ENCODE data around the gene GMDS.

The GMDS gene

DNA sequence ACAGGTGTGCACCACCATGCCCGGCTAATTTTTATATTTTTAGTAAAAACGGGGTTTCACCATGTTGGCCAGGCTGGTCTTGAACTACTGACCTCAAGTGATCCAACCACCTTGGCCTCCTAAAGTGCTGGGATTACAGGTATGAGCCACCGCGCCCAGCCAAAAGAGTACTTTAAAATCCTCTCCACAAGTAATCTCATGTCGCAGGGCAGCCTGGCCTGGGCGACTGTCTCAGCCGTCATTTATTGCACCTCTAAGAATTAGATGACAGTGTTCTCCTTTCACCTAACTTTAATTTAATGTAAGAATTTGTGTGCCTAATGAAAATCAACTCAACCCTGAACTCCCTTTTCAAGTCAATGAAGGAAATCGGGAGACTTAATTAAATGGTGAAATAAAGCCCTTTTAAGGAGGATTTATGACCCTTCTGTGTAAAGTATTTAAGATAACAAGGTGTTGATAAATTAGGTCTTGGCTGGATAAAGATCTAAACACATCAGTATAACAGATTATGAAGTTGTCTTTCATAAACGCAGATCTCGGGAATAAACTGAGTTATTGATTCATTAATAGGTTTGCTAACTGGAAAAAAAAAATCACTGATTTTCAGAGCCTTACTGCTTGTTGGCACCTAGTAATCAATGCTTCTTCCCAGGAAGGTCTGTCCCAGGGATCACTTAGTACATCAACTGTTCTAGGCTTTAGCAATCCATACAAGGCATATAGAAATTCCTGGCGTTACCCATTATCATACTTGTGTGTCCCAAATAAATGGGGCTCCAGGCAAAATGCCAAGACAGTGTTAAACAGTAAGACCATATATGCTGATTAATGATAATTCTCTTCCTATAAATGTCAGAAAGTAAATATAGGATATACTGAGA, 209.3 kb downstream of the GMDS start:
- DNase-seq (ENCODE audit: low spot score) = no peak

DNA sequence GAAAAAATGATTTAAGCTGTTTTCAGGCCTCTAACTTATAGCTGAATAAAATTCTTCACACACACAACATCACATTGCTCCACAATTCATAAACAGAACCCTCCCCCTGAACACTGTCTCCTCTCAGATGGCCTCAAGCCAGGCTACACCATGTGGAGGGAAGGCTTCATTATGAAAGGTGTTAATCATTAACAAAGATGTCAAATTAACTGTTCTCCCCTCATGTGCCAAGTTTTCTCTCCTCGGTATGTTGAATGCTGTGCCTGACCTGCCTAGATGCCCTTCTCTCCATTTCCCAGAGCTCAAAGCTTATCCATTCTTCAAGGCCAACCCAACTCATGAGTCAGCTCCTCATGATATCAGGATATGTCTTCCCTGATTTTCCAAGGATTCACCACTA, 210.4 kb downstream of the GMDS start:
- DNase-seq (ENCODE audit: low spot score) = no peak

DNA sequence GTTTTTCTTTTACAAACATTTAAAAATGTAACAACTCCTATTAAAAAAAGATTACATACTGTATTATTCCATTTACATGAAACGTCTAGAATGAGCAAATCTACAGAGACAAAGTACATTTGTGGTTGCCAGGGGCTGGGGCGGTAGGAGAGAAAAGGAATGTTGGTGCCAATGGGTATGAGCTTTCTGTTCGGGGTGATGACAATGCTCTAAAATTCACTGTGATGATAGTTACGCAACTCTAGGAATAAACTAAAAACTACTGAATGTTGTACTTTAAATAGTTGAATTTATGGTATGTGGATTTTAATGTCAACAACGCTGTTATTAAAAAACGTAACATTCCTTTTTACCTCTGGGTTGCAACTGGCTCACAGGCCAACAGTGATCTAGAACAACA, 211.1 kb downstream of the GMDS start:
- no peak for DNase-seq (ENCODE audit: low spot score)

DNA sequence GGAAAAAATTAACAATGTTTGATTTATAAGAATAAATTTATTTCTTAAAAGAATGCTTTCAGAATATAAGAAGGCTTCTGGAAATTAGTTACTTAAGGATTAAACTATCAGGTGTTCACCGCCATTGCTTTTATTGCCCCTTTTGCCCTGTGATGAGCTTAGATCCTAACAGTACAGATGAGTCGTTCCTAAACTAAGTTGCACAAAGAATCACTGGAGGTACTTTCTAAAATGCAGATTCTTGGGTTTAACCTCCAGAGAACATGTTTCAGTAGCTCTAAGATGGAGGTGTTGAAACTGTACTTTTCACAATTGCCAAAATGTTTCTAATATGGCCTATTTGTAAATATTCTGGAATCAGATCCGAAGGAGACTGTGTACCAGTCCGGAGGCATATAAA, 211.9 kb downstream of the GMDS start:
- DNase-seq (ENCODE audit: low spot score) = no peak

DNA sequence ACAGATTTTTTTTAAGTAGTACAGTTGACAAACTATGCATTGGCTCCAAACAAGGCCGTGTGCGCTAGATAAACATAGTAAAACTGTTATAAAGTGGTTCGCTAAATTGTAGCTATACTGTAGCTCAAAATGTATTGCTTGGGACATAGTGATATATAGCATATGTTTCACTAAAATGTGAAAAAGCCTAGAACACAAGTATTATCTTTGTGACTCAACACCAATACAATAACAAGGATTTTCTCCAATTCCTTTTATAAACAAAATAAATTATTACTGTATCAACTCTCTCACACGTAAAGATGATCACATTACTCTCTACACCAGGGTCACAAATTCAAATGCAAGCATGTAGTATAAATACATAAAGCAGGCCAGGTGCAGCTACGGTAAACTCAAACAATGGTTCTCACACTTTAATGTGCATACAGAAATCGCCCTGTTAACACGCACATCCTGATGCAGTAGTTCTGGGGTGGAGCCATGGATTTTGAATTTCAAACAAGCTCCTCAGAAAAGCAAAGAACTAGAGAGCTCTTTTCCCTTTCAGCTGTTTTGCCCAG, 214.6 kb downstream of the GMDS start:
- no peak for DNase-seq (ENCODE audit: low spot score)

DNA sequence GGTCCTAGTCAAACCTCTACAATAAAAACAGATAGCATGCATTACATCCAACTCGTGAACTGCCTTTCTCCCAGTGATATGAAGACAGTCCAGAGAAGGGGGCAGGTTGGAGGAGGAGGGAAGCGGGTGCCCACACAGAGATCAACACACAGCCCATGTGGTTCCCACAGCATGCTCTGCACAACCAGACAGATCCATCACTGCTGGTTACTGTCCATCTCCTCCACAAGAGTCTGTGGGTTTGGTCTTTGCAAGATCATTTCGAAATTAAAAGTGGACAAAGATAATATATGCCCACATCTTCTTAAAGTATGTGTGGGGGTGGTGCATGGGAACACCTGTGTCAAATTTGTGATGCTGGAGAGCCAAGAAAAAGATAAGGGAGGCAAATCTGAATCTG, 215.5 kb downstream of the GMDS start:
- DNase-seq (ENCODE audit: low spot score) = no peak

DNA sequence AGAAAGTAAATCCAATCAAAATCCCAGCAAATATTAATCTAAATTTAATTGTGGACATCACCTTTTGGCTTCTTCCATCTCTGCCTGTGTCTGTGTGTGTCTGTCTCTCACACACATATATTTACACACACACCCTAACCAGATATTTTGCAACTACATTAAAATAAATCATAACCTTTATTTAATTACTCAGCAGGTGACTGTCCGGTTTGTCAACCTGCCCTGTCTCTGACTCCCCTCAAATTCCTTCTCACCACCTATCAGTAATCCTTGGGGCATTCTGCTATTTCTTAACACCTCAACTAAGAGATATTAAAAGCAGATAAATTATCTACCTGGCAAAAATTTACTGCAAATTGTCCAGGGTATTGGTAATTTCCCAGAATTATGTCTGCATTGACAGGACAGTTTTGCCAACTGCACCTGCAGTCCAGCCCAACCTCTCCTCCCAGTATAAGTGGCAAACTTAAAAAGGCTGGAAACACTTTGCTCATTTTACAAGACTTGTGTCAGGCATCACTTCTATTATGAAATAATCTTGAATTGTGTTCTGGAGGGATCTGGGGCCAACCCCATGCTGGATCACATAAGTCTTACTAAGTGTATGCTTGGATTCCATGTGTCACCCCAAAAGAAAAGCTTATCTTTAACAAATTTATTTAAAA, 216.1 kb downstream of the GMDS start:
- DNase-seq (ENCODE audit: low spot score) = no peak

DNA sequence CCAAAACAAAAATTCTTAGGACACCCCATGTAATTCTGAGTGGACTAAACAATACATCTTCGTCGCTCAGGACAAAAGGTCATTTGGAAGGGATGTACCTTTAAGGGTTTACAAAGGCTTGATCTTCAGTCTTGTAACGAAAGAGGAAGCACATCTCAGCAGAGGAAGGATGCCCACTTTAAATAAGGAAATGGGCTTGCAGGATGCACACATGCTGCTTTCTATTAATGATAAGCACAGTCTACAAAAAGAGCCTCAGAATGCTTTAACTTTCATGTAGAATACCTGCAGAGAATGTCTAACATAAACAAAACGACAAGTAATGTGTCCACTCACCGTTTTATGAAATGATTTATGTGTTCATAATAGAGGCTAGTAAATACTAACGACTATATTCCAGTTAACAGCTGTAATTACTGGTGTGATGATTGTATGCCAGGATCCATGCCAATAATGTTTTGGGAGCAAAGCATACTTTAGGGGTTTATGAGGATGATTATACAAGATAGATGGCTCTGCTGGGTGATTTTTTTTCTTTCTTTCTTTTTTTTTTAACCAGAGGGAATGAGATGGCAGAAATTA, 216.9 kb downstream of the GMDS start:
- DNase-seq (ENCODE audit: low spot score) = no peak

DNA sequence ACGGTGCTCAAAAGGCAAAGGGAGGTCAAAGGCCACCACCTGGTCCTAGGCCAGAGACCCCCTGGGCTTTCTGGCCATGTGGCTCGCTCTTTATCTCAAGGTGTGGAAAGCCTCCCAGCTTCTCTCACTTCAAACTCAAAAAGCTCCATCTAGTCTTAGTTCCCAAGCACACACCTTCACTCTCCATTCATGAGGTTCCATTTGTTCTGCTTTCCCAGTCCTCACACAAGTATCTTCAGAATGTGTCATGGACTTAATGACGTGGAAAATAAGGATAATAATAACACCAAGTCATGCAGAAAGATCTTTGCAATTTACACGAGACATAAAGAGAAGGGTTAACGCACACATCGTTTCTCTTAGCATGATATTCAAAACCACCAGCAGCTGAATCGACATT, 219.3 kb downstream of the GMDS start:
- DNase-seq (ENCODE audit: low spot score) = no peak

DNA sequence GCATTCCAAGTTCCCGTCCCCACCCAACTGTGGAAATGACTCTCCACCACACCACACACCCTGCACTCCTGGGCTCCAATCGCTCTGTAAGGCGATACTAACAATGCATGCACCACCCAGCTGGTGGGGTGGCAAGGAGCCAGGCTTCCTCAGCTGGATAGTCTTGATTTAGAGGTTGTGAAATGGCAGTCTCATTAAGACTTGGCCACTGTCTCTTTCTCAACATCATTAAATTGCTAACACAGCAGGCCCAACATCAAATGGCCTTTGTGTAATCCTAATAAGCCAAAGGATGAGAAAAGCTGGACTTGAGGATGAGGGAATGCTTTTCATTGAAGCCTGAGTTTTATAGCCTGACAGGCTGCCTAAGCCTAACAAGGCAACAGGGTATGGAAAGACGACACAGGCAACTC, 223.7 kb downstream of the GMDS start:
- no peak for DNase-seq (ENCODE audit: low spot score)

DNA sequence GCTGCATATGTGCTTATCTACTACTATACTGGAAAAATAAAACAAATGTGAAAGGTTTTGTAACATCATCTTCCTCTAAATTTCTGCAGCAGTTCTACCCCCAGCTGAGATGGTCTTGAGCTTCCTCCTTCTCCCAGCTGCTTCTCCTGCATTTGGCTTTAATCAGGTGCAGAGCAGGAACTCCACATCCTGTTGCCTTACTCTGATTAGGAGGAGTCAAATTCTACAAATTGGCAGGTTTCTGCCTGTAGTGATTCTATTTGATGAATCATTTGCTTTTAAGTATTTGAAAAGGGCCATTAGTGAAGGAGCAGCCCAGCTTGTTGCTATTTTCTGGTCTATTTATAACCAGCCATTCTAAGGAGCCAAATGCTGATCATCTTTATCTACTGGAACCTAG, 224.5 kb downstream of the GMDS start:
- no peak for DNase-seq (ENCODE audit: low spot score)

DNA sequence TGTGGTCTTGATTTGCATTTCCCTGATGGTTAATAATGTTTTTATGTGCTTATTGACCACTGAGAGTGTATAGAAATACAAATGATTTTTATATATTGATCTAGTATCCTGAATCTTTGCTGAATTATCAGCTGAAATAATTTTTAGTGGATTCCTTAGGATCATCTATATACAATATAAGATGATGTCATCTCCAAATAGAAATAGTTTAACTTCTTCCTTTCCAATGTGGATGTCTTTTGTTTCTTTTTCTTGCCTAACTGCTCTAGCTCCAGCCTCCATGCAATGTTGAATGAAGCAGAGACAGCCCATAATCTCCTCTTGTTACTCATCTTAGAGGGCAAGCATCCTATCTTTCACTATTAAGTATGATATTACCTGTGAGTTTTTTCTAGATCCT, 226.4 kb downstream of the GMDS start:
- no peak for DNase-seq (ENCODE audit: low spot score)

DNA sequence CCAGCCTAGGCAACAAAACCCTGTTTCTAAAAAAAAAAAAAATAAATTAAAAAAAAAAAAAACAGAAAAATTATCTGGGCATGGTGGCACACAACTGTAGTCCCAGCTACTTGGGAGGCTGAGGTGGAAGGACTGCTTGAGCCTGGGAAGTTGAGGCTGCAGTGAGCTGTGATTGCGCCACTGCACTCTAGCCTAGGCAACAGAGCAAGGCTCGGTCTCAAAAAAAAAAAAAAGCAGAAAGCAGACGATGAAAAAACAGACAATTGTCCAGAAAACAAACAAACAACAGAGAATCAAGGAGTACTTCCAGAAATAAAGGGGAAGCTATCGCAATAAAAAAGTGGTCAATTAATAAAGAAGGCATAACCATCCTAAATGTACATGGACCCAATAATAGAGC, 229.4 kb downstream of the GMDS start:
- no peak for DNase-seq (ENCODE audit: low spot score)

DNA sequence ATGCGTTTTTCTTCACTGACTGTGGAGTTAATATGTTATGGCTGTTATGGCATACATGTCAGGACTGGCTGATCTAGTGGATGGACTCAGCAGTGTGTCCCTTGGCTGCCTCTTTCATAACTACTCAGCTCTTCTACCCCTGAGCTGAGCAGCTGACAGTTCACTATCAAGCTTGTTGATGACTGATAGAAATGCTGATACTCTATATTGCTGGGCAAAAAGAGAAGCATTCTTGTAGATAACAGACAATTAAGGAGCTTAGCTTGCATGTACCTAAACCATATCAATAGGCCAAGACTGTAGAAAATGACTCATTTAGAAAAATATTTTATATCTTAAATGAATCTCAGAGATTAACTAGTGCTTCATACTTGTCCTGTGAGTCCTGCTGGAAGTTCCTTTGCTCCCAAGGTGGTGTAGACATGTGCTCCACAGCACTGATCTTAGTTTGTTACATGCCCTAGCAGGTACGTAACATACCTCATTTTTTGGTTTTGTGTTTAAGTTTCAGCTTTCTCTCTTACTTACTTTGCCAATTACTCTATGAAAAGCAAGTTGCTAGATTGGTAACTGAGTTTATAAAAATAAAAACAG, 236.9 kb downstream of the GMDS start:
- DNase-seq (ENCODE audit: low spot score) = no peak

DNA sequence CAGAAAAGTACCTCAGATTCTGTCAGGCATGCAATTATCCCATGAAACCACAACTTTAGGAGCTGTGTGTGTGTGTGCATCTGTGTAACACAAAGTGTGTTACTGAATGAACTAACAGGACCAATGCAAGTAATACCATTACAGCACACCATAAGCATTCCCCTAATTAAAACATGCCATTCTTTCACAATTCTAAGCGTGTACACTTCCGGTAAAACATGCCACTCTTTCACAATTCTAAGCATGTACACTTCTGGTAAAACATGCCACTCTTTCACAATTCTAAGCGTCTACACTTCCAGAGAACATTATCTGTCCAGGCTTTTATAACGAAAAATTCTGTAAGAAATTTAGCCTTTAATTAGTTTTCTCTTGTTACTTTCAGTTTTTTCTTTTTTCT, 238.2 kb downstream of the GMDS start:
- no peak for DNase-seq (ENCODE audit: low spot score)

DNA sequence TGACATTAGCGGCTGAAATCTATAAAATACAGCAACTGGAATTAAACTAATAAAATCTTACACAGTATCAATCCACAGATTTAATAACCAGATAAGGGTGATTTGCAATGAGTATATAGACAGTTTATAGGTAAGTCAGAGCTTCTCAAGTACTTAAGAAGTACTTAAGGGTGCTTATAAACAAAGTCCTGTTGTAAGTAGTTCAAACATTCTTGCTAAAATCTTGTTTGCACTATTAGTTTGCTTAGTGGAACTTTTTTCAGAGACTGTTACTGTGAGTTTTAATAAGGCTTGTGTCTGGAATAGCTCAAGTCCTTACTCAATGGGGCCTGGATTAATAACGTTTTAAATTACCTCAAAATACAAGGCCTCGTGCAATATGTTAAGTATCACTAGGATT, 240.5 kb downstream of the GMDS start:
- DNase-seq (ENCODE audit: low spot score) = no peak

DNA sequence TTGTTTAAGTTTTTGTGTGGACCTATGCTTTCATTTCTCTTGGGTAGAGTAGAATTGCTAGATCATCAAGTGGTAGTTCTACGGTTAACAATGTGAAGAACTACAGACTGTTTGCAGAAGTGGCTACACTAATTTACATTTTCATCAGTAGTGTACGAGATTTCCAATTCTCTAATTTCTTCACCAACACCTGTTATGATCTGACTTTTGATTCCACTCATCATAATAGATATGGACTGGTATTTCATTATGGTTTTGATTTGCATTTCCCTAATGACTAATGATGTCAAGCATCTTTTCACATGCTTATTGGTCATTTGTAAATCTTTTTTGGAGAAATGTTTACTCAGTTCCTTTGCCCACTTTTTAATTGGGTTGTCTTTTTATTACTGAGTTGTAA, 244.4 kb downstream of the GMDS start:
- no peak for DNase-seq (ENCODE audit: low spot score)

DNA sequence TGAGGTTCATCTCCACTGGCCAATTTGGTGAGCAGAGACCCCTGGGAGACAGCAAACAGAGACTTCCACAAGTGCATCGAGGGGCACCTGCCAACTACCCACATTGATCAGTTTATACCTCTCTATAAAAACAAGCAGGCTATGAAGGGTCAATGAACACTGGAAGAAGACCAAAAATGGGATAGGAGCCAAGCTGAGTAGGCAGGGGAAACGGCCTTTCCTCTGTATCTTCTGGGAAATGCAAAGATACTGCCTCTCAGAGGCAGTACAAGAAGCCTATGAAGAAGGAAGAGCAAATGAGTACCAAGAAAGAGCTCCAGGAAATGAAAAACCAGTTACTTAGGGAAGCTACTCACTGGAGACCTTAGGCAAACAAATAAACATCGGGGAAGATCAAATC, 247.7 kb downstream of the GMDS start:
- DNase-seq (ENCODE audit: low spot score) = no peak

DNA sequence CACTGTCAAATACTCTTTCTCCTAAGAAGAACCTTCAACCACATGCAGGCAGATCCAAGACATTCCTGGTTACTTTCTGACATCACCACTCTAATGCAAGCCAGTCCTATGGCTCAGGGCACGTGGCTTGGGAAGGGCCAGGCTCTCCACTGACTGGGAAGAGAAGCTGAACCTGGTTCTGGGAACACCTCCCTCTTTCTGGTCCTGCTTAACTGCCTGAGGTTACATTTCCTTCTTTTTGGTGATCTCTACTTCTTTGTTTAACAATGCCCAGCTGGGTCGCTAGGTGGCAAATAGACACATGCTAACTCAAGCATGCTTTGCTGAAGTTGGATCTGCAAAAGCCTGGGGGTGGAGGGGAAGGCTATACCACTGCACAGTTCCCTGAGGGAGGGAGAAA, 249.8 kb downstream of the GMDS start:
- DNase-seq (ENCODE audit: low spot score) = no peak

DNA sequence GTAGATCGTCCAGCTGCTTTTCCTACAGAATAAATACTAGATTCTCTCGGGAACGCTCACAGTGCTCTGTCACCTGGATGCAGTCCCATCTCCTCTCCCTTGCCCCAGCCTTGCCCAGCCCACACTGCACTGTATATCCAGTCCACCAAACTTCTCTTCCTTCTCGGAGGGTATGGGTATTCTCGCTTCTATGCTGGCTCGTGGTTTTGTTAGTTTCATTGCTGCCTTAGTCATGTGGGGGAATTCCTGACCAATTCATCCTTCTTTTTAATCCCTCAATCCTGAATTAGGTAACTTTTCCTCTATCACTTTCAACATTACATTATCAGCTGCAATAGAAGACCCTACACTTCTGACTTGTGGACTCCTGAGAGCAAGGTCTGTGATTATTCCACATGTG, 252.4 kb downstream of the GMDS start:
- no peak for DNase-seq (ENCODE audit: low spot score)

DNA sequence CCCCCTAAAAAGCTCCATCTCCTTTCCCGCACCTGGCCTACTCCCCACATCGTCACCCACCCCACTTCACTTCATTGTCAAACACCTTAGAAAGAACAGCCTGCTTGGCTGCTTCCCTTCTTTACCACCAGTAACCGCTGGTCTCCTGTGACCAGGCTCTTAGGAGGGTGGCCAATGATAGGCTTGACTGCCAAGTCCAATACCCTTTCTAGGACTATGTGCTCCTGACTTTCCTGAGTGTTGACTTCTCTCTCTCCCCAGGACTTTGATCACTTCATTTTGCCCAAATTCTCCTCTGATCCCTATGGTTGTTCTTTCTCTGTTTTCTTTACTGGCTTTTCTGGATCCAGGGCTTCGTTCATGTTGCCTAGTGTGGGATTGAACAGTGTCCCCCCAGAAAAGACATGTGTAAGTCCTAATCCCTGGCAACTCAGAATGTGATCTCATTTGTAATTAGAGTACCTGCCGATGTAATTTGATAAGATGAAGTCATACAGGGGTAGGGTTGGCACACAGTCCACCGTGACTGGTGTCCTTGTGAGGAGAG, 254.0 kb downstream of the GMDS start:
- DNase-seq (ENCODE audit: low spot score) = no peak

DNA sequence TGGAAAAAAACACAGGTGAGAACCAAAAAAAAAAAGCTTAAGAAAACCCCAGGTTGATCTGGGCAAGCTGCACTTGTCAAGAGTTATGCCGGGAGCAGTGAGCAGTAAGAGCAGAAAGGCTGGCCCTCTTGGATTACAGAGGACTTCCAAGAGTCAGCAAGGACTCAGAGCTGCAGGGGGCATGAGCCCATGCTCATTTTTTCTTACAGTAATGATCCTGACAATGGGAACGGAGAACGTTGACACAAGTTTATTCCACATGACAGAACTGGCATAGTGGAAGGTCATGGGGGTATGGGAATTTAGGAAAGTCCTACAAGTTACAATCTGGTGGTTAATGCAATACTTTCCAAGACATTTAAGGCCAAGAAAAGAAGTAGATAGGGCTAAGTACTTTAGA, 256.6 kb downstream of the GMDS start:
- DNase-seq (ENCODE audit: low spot score) = no peak
